GM10248 (cell line): ENCODE results near the gene DGKG.

Experiments used
- CTCF ChIA-PET: fragments of 300-600 bp; sonication (Branson Sonifier 250); formaldehyde crosslinking; extraction: SDS; loops from one replicate; lab custom pipeline; 2021; ENCODE audit warnings: antibody characterized with exemption; lab: Yijun Ruan, JAX
- POLR2A ChIA-PET: fragments of 350-650 bp; sonication (Branson Sonifier 250); formaldehyde crosslinking; extraction: SDS; loops from one replicate; lab custom pipeline; 2020; ENCODE audit warnings: antibody characterized with exemption; lab: Yijun Ruan, JAX
- DNase-seq: peaks from one replicate; pipeline ENCODE4 v3.0.0; 2012; ENCODE audit errors: extremely low spot score
- CTCF ChIP-seq: IDR thresholded peaks from 2 replicates; pipeline ENCODE4 v1.5.1; 2012; ENCODE audit warnings: mild to moderate bottlenecking, low read depth; ENCODE audit errors: extremely low read depth, missing control alignments, control extremely low read depth

The DGKG gene

DNA sequence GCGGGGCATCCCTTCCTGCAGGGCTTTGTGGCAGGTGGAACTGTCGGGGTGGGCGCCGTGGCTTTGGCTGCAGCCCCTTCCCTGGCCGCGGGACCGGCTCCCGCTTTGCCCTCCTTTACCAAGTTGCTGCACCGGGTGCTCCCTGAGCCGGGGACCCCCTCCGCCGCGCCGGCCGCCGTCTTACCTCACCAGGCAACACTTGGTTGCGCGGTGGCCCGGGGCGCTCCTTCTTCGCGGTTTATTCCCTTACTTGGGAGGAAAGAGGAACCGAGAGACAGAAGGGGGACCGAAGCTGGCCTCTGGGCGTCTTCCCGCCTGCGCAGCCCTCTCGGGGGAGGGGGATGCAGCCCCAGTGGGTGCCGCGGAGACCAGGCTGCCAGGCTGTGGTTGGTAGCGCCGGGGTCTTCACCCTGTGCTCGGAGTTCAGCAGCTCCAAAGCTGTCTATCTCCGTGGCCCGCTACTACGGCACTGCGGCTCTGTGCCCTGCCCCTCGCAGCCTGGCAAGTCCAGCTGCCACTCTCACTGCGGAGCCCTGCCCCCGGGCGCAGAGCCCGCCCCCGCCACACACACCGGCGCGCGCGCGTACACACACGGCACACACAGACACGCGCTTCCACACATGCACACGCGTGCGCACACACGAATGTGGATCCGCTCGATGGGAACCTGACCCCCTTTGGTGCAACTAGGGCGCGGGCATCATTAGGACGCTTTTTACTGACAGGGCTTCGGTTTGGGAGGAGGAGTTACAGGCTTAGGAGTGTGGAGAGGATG is at the start of gene DGKG:
Gene DGKG (minus strand): TSS at position 473 of the 775 bp plus-strand sequence. CDS start 41,775 bp downstream, outside the sequence.
- DNase-seq: peak; percentile 73
- TF ChIP-seq CTCF: no peak
- ChIA-PET CTCF (interaction anchor here (1.0 to 1.7 kb wide), 2 partner anchors 10 to 178 kb away, joined by 4 to 5 read pairs; no protein-coding TSS in a partner anchor), POLR2A (interaction anchor here (0.7 kb wide), 1 partner anchor 34 kb away, joined by 3 read pairs; no protein-coding TSS in a partner anchor)

DNA sequence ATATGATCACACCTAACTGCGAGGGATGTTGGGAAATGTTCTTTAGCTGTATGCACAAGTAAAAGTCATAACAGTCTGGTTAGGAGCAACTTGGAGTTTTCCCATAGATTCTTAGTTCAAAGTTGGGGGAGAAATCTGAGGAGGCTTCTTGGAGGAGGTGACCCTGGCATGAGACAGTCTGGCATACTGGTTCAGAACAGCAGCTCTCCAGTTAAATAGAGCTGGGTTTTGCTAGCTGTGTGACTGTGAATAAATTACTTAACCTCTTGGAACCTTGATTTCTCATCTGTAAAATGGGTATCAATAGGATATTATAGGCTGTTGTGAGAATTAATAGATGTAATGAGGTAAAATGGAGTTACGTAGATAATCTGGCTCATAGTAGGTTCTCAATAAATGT is 49.1 kb upstream of the DGKG start:
- CTCF ChIA-PET: interaction anchor here (1.0 to 2.1 kb wide), 7 partner anchors 10 to 152 kb away, joined by 3 to 11 read pairs (median 4); no protein-coding TSS in a partner anchor

DNA sequence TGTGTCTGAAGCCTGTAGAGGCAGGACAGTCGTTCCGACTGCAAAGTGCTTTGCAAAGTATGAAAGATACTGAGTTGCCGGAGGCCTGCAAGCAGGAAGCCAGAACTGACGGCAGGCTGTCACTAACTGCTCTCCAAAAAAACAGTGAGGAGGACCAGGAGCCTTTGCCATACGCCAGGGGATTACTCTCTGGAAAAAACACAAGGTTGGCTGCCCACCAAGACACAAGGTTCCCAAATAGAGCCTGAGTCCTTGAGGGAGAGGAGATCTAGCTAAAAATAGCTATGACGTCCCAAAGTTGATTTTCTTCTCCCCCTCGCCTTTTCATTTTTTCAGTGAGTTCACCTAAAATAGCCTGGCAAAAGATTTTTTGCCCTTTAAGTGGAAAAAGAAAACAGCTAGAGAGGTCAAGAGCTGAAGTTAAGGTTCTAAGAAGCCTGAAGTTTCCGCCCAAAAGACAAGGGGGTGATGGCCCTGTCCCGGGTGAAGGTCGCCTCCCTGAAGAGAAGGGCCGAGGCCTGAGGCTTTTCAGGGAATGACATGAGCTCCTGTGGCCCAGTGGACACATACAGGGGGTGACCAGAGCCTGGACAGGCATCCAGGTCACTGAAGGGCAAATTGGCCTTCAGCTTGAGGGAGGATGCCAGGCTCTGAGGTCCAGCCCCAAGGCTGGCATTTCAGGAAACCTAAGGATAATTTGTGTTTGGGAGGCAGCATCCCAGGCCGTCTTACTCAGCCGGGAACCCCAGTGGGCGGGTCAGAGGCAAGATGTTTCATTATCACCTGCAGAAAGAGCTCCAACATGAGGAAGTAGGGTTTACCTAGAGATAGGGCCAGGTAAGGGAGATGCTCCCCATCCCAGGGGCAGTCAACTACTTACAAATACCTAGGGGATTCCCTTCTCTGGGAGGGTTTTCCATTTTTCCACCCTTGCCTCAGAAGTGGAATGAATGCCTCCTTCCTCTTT is 44.9 kb upstream of the DGKG start:
- CTCF ChIA-PET: interaction anchor here (1.1 to 2.9 kb wide), 3 partner anchors 9 to 19 kb away, joined by 4 to 10 read pairs (median 5); no protein-coding TSS in a partner anchor
- no peak for TF ChIP-seq CTCF
- POLR2A ChIA-PET: no interaction called here
- no peak for DNase-seq

More for the DNA sequence above, 49.1 kb upstream of the DGKG start:
- POLR2A ChIA-PET: no interaction called here
- TF ChIP-seq CTCF: no peak
- DNase-seq: no peak

- ChIA-PET POLR2A (no interaction called here), CTCF (interaction anchor here (1.0 to 1.3 kb wide), 2 partner anchors 10 to 15 kb away, joined by 3 to 4 read pairs; no protein-coding TSS in a partner anchor)
- DNase-seq: no peak
- no peak for TF ChIP-seq CTCF
Measured at GRCh38 chr3:186401556-186401955, 39.5 kb upstream of the DGKG start.

DNA sequence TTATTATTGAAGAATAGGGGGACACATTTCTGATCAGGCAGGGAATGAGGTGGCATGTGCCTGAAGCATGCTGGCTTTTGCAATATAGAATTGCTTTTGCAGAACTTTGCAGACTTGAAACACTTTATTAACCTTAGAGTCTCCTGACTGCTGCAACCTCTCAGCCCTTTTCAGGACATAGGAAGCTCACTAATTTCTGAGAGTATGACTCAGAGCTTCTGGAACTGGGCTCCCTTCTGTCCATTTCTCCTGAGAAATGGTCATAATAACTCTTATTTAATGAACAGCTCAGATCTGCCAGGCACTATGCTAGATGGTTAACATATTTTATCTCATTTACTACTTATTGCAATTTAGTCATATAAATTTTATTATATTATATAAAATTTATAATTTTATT is 38.6 kb upstream of the DGKG start:
- CTCF ChIA-PET: interaction anchor here (0.7 to 1.3 kb wide), 2 partner anchors 14 to 112 kb away, joined by 3 read pairs; no protein-coding TSS in a partner anchor
- POLR2A ChIA-PET: no interaction called here

More for the DNA sequence above, 38.6 kb upstream of the DGKG start:
- TF ChIP-seq CTCF: no peak
- DNase-seq: no peak
